Activated CD4-positive, alpha-beta memory T cell treated with anti-CD3 and anti-CD28 coated beads, Interleukin-2, amount 10 ng/mL, durations not matched to agents 7 days and 5 days (primary cell): ENCODE measurements around the gene INPP4B. TPM values are rescaled to one million over a fixed set of nuclear protein-coding genes. Genes with fewer than 3 reads are reported as not detected.
A peak's percentile ranks its signal among the peaks of the same experiment; 100 is the strongest.

Experiments
- CTCF ChIA-PET: fragments of 350-600 bp; sonication (Branson Sonifier 250); formaldehyde crosslinking; loops from one replicate; lab custom pipeline; 2021; ENCODE audit warnings: antibody characterized with exemption, inconsistent platforms; lab: Charles Lee
- POLR2A ChIA-PET: fragments of 350-600 bp; sonication (Branson Sonifier 250); formaldehyde crosslinking; loops from one replicate; lab custom pipeline; 2021; ENCODE audit warnings: antibody characterized with exemption; lab: Charles Lee
- DNase-seq: peaks from one replicate; pipeline ENCODE4 v3.0.0-alpha.2; 2020
- H3K27ac Mint-ChIP-seq: one replicate; pipeline ENCODE4 v1.8.0; 2021; ENCODE audit warnings: mild to moderate bottlenecking, mixed read lengths
- H3K27me3 Mint-ChIP-seq: one replicate; pipeline ENCODE4 v1.8.0; 2021; ENCODE audit warnings: mixed read lengths
- H3K36me3 Mint-ChIP-seq: one replicate; pipeline ENCODE4 v1.8.0; 2021; ENCODE audit warnings: low read depth, mixed read lengths
- H3K4me1 Mint-ChIP-seq: one replicate; pipeline ENCODE4 v1.8.0; 2021; ENCODE audit warnings: mixed read lengths
- H3K4me3 Mint-ChIP-seq: one replicate; pipeline ENCODE4 v1.8.0; 2021; ENCODE audit warnings: mild to moderate bottlenecking, mixed read lengths
- H3K9me3 Mint-ChIP-seq: one replicate; pipeline ENCODE4 v1.8.0; 2021; ENCODE audit warnings: mixed read lengths
- total RNA-seq, 2 experiments: library from RNA; stranded (reverse); gene quantifications; one replicate each; pipeline ENCODE4 v1.2.3, GENCODE V29; 2021

Gene INPP4B
- total RNA-seq, 2 experiments from 2014 or later = 44.6 to 46.9 TPM

DNA sequence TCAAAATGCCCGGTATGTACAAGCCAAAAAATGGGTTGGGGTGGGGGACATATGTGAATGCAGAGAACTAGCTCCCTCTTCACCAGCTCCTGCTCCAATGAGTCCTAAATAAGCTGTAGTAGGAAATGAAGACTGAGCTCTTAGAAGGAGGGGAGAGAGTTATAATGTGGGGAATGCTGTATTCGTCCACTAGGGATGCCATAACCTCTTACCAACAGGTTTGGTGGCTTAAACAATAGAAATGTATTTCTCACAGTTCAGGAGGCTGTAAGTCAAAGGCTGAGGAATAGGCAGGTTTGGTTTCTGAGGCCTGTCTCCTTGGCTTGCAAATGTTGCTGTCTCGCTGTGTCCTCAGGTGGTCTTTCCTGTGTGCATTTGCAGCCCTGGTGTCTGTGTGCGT lies 4.4 kb upstream of the INPP4B start:
- Mint-ChIP-seq H3K9me3 (no peaks in the 10 kb centered on the region), H3K4me1 (peaks cover 6% of the 10 kb centered on the region), H3K36me3 (no peaks in the 10 kb centered on the region), H3K27me3 (peaks cover 26% of the 10 kb centered on the region), H3K27ac (no peak overlapping the region), H3K4me3 (no peak overlapping the region)
- CTCF ChIA-PET = interaction anchor here (1.1 to 1.4 kb wide), 3 partner anchors 722 to 1543 kb away, joined by 3 read pairs; no protein-coding TSS in a partner anchor
- POLR2A ChIA-PET = no interaction called here
- DNase-seq = no peak

DNA sequence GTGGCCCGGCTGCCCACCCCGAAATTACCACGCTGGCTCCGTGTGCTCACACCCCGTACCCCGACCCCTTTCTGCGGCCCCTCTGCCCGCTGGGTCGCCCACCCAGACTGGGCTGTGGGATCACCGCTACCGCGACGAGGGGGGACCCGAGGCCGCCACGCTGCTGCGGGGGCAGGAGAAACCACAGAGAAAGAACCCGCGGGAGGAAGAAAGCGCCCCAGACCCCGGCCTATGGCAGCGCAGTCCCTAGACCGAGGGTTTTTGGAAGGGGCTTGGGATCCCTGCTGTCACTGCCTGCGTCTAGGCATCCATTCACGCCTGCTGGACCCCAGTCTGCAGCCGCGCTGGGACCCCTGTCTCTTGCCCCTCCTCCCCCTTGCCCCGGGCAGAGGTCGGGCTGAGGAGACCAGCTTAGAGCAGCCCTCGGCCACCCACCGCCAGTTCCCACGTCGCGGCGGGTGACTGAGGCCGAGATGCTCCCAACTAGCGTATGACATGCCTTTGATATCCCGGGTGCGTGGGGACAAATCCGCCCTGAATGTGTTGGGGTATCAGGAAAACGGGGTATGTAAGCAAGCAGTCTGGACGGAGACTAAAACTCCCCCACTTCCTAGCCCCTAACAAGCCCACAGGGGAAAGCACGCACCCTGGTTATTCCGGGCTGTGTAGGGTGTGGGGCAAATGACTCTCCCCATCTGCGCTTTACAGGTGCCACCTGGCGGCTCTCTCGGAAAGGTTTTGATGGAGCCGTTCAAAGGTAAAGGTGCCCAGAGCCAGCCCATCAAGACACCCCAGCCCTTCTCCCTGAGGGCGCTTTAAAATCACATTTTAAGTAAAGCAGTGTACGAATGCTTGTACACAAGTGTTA lies 862 bp upstream of the INPP4B start:
- peak overlapping the region; percentile 80 for H3K4me3 Mint-ChIP-seq
- no peaks in the 10 kb centered on the region for H3K9me3 Mint-ChIP-seq
- peaks cover 34% of the 10 kb centered on the region for H3K27me3 Mint-ChIP-seq
- DNase-seq = peak; percentile 76
- CTCF ChIA-PET = interaction anchor here (1.2 to 3.5 kb wide), 8 partner anchors 10 to 1541 kb away, joined by 3 to 14 read pairs (median 4); no protein-coding TSS in a partner anchor
- peaks cover 17% of the 10 kb centered on the region for H3K4me1 Mint-ChIP-seq
- H3K27ac Mint-ChIP-seq = no peak overlapping the region
- no peaks in the 10 kb centered on the region for H3K36me3 Mint-ChIP-seq
- POLR2A ChIA-PET = interaction anchor here (1.4 to 2.0 kb wide), 3 partner anchors 12 to 430 kb away, joined by 4 to 9 read pairs (median 6); no protein-coding TSS in a partner anchor

DNA sequence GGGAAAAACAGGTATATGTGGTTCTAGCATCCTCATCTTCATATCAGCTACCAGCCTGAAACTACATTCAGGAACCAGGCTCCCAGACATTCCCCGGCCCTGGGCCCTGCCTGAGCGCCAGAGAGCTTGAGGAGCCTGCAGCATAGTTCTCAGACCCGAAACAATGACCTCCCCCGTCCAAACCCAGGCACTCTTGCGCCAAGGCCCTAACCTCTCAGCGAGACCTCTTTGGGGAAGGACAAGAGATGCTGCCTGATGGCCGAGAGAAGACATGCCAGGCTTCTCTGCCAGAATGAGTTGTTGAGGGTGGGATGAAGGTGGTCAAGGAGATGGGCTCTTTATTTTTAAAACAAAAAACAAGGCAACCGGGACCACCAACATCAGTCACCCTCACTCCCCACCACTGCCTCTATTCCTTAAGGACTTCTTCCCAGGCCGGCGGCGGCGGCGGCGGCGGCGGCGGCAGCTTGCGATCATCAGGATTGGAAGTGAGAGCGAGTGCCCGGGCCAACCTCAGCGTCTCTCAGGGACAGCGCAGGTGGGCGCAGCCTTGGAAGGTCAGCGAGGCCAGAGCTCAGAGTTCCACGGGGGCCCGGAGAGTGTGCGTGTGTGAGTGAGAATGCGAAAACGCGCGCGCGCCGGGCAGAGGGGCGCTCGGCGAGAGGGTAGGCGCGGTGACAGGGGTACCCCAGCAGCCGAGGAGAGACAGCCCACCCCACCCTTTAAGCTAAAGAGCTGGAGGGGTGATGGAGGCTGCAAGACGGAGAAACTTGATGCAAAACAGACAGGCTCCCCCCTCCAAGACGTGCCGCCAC lies 601 bp downstream of the INPP4B start:
- ChIA-PET CTCF (interaction anchor here (0.7 to 3.5 kb wide), 9 partner anchors 9 to 1540 kb away, joined by 3 to 14 read pairs (median 3); no protein-coding TSS in a partner anchor), POLR2A (interaction anchor here (0.8 to 2.0 kb wide), 4 partner anchors 10 to 717 kb away, joined by 3 to 9 read pairs (median 5); no protein-coding TSS in a partner anchor)
- Mint-ChIP-seq H3K9me3 (no peaks in the 10 kb centered on the region), H3K36me3 (no peaks in the 10 kb centered on the region), H3K4me1 (peaks cover 17% of the 10 kb centered on the region), H3K27ac (no peak overlapping the region), H3K27me3 (peaks cover 36% of the 10 kb centered on the region), H3K4me3 (peak overlapping the region; percentile 80)
- DNase-seq = no peak

DNA sequence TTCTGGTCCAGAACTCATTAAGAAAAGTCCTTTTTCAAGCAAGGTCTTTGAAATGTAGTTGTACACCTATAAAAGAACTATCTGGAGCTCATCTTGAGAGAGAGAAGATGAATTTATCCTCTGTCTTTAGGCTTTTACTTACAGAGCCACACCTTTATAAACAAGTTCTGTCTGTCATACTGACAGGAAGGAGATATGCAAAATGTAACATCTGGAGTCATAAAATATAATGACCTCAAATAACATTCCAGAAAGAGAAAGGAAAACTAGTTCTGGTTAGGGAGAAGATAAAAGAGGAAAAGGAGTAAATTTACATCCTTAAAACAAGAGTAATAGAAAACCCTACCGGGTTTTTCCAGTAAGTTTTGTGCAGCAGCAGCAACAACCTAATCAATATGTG lies 1.3 kb downstream of the INPP4B start:
- DNase-seq = no peak
- no peak overlapping the region for H3K27ac Mint-ChIP-seq
- no peaks in the 10 kb centered on the region for H3K9me3 Mint-ChIP-seq
- ChIA-PET POLR2A (interaction anchor here (0.8 to 2.0 kb wide), 2 partner anchors 278 to 716 kb away, joined by 3 to 9 read pairs; no protein-coding TSS in a partner anchor), CTCF (interaction anchor here (0.8 to 3.5 kb wide), 3 partner anchors 8 to 124 kb away, joined by 3 to 14 read pairs (median 4); no protein-coding TSS in a partner anchor)
- H3K4me1 Mint-ChIP-seq = peaks cover 17% of the 10 kb centered on the region
- peak overlapping the region; percentile 40 for H3K4me3 Mint-ChIP-seq
- H3K27me3 Mint-ChIP-seq = peaks cover 36% of the 10 kb centered on the region
- H3K36me3 Mint-ChIP-seq = no peaks in the 10 kb centered on the region

DNA sequence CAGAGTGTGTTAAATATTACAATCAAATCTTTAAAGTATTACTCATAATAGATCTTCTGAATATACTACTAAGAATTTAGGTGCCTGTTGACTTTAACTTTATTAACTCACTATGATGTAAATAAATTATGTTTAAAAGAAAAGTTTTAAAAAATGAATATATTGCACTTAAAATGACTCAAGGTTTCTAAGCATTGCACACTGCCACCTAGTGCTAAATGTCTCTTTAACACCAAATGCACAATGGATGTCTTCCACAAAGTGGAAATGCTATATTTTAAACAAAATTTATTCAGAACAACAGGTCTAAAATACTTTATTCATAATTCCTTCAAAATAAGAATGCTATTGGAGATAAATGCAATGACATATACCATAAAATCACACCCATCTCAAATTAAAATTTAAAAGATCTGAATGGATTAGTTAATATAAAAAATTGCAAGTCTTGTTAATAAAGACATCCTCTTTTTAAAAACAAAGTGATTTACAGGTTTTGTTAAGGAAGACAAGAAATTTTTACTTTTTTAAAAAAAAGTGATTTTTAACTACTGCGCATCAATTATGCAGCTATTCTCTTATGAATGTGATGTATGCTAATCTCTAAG lies 5.5 kb downstream of the INPP4B start:
- Mint-ChIP-seq H3K36me3 (no peaks in the 10 kb centered on the region), H3K9me3 (no peaks in the 10 kb centered on the region), H3K4me1 (peaks cover 12% of the 10 kb centered on the region), H3K4me3 (no peak overlapping the region), H3K27me3 (peaks cover 15% of the 10 kb centered on the region), H3K27ac (no peak overlapping the region)
- ChIA-PET POLR2A (no interaction called here), CTCF (no interaction called here)
- DNase-seq = no peak

DNA sequence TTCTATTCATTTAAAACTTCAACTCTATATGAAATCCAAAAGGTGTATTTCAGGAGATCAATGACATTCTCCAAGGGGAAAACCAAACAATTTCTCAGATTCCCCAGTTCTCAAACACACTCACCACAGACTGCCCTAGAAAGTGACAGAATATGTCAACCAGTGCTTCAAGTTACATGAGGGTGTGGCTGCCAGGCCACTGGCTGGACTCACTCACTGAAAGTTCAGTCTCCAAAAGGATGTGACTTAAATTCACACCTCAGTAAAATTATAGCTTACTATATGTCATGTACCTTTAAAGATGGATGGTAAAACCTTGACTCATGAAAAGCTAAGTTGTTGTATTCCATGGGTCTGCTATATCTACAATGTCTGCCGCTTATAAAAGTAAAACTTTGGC lies 7.3 kb downstream of the INPP4B start:
- CTCF ChIA-PET = no interaction called here

DNA sequence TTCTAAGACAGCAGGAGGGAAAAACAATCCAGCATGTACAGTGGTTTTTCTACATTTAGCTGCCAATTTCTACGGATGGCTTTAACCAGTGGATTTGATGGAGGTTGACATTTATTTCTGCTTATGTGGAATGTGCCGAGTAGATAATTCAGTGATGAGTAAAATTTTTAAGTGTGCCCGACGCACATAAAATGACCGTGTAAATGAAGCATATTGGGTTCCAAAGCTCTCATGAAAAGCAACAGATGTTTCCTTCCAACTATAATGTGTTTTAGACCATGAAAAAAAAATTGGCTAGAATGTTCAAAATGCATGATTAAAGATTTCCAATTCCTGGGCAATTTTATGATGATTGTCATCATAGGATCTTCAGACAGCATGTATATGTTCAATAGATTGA lies 14.1 kb downstream of the INPP4B start:
- ChIA-PET CTCF (no interaction called here), POLR2A (no interaction called here)
- Mint-ChIP-seq H3K27me3 (peaks cover 2% of the 10 kb centered on the region), H3K36me3 (no peaks in the 10 kb centered on the region), H3K4me3 (no peak overlapping the region), H3K4me1 (no peaks in the 10 kb centered on the region), H3K9me3 (no peaks in the 10 kb centered on the region), H3K27ac (no peak overlapping the region)
- DNase-seq = no peak

More for the DNA sequence above, 7.3 kb downstream of the INPP4B start:
- Mint-ChIP-seq H3K4me1 (no peaks in the 10 kb centered on the region), H3K9me3 (no peaks in the 10 kb centered on the region), H3K4me3 (no peak overlapping the region), H3K36me3 (no peaks in the 10 kb centered on the region), H3K27me3 (peaks cover 2% of the 10 kb centered on the region), H3K27ac (no peak overlapping the region)
- DNase-seq = no peak
- POLR2A ChIA-PET = no interaction called here

DNA sequence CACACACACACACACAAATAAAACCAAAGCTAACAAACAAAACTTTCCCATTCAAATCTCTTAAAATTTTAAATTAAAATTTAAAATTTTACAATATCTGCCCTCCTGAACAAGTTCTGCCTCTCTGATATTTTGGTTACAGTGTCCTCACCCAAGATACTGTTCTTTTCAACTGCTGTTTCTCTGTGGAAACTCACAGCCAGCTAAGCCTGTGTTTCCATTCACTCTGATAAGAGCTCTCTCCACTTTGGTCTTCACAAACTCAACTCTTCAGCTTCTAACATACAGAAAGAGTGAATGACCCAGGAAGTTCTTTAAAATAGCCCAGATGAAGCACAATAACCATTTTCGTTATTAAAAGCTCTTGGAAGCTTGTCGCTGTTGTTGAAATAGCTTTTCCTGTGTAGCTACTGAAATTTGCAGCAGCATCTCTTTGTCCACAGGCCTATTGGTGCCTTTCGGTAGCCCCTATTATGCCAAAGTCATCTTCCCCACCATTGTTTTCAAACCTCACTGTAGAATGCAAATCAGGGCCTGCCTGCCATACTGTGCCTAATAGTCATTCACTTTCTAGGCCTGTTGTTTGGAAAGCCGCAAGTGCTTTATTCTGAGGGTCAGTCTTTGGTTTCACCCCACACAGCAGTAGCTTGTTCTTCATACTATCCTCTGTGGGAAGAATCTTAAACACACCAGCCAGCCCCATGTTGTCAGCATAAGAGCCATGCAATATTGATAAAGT lies 19.4 kb downstream of the INPP4B start:
- no peak for DNase-seq
- CTCF ChIA-PET = no interaction called here
- Mint-ChIP-seq H3K36me3 (no peaks in the 10 kb centered on the region), H3K27ac (no peak overlapping the region), H3K4me1 (peaks cover 2% of the 10 kb centered on the region), H3K4me3 (no peak overlapping the region), H3K27me3 (peaks cover 7% of the 10 kb centered on the region), H3K9me3 (no peaks in the 10 kb centered on the region)
- POLR2A ChIA-PET = interaction anchor here (0.8 kb wide), 1 partner anchor 9 kb away, joined by 3 read pairs; no protein-coding TSS in a partner anchor

DNA sequence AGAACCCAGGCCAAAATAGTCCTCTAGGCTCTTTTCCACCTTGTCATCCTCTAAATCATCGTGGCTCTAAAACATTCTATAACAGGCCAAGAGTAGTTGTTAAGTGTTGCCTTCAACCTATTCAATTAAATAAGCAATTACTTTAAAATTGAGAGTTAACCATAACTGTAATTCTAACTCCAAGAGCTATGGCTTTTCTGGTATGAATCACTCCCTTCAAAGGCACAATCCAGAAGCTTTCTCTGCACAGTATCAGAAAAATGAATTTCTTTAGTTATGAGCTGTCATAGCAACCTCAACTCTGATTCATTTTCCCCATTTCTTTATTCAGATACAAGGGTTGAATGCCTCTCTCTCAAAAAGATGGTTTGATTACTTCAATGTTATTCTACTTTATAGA lies 21.7 kb downstream of the INPP4B start:
- ChIA-PET CTCF (no interaction called here), POLR2A (no interaction called here)
- no peak for DNase-seq
- Mint-ChIP-seq H3K4me1 (peaks cover 2% of the 10 kb centered on the region), H3K27ac (no peak overlapping the region), H3K9me3 (no peaks in the 10 kb centered on the region), H3K36me3 (no peaks in the 10 kb centered on the region), H3K4me3 (no peak overlapping the region), H3K27me3 (peaks cover 5% of the 10 kb centered on the region)

DNA sequence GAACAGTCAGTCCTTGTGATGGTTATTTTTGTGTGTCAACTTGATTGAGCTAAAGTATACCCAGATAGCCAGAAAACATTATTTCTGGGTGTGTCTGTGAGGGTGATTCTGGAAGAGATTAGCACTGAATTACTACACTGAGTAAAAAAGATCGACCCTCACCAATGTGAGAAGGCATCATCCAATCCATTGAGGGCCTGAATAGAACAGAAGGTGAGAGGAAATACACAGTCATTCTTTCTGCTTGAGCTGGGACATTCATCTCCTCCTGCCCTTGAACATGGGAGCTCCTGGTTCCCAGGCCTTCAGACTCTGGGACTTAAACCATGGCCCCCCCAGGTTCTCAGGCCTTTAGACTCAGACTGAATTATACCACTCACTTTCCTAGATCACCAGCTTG lies 22.3 kb downstream of the INPP4B start:
- Mint-ChIP-seq H3K27me3 (peaks cover 6% of the 10 kb centered on the region), H3K36me3 (no peaks in the 10 kb centered on the region)
- CTCF ChIA-PET = no interaction called here

DNA sequence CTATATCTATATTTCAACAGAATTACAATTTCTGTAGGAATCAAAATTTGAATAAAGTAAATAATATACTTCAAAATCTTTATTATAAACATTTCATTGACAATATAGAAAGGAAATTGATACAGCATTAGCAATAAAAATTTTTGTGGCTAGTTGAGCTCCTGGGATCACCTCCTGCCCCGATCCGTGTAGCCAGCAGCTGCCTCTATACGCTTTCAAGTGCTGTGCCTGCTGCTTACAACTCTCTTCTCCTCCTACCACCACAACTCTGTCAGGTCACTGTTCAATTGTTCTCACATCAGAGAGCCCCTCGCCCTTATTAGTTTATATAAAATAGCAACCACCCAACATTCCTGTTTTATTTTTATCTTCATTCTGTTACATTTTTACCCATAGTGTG lies 27.6 kb downstream of the INPP4B start:
- DNase-seq = no peak
- Mint-ChIP-seq H3K4me3 (no peak overlapping the region), H3K9me3 (no peaks in the 10 kb centered on the region), H3K36me3 (no peaks in the 10 kb centered on the region), H3K27ac (no peak overlapping the region), H3K4me1 (peaks cover 14% of the 10 kb centered on the region), H3K27me3 (peaks cover 6% of the 10 kb centered on the region)
- POLR2A ChIA-PET = no interaction called here
- CTCF ChIA-PET = no interaction called here

More for the DNA sequence above, 22.3 kb downstream of the INPP4B start:
- H3K27ac Mint-ChIP-seq = no peak overlapping the region
- no peak overlapping the region for H3K4me3 Mint-ChIP-seq
- POLR2A ChIA-PET = no interaction called here
- no peak for DNase-seq
- H3K9me3 Mint-ChIP-seq = no peaks in the 10 kb centered on the region
- H3K4me1 Mint-ChIP-seq = peaks cover 2% of the 10 kb centered on the region

DNA sequence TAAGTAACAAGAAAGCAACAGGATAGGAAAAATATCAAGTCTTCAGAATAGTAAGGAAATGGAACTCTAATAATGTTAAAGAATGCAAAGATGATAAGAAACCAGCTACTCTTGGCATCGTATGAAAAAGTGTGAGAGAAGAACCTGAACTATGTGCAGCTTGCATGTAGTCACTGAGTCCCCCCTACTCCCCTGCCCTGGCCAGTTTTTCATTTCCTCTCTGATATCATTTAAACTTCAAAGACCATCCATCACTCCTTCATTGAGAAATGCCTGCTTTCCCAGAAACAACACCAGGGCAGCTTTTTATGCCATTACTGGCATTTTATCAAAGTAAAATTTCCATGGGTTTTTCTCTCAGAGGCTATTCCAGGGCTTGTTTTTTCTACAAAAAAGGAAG lies 28.1 kb downstream of the INPP4B start:
- DNase-seq = no peak
- no peak overlapping the region for H3K27ac Mint-ChIP-seq
- no peaks in the 10 kb centered on the region for H3K36me3 Mint-ChIP-seq
- ChIA-PET CTCF (no interaction called here), POLR2A (no interaction called here)
- H3K9me3 Mint-ChIP-seq = no peaks in the 10 kb centered on the region
- H3K4me1 Mint-ChIP-seq = peaks cover 14% of the 10 kb centered on the region
- peaks cover 6% of the 10 kb centered on the region for H3K27me3 Mint-ChIP-seq
- H3K4me3 Mint-ChIP-seq = no peak overlapping the region
